ENCODE results near the gene PPP1R16B. TPM values are rescaled to one million over a fixed set of nuclear protein-coding genes. Genes with fewer than 3 reads are reported as not detected.

The PPP1R16B gene
- 0.16 TPM in 1 of 2 replicates, not detected in the other for total RNA-seq (2014; rRNA removed; shearing (Covaris generic))

- DNase-seq (ENCODE audit: low spot score), result no peak
These were observed at the start of gene PPP1R16B for GRCh38 chr20:38805502-38805957. TSS of gene PPP1R16B (plus strand) at chr20:38805697. CDS start at chr20:38835926, 30,229 bp downstream.

GRCh38 chr20:38757145-38757775, 48.2 kb upstream of the PPP1R16B start:
- DNase-seq (ENCODE audit: low spot score), result no peak

GRCh38 chr20:38759106-38759505, 46.4 kb upstream of the PPP1R16B start:
- DNase-seq (ENCODE audit: low spot score), result no peak

- DNase-seq (ENCODE audit: low spot score), result no peak
These were observed 44.5 kb upstream of the PPP1R16B start for GRCh38 chr20:38760978-38761377.

- DNase-seq (ENCODE audit: low spot score), result no peak
These were observed 43.3 kb upstream of the PPP1R16B start for GRCh38 chr20:38762174-38762573.

- no peak for DNase-seq (ENCODE audit: low spot score)
These were observed 41.9 kb upstream of the PPP1R16B start for GRCh38 chr20:38763616-38764015.

GRCh38 chr20:38764567-38765318, 40.8 kb upstream of the PPP1R16B start:
- peak; percentile 61 for DNase-seq (ENCODE audit: low spot score)

GRCh38 chr20:38766071-38766470, 39.4 kb upstream of the PPP1R16B start:
- no peak for DNase-seq (ENCODE audit: low spot score)

GRCh38 chr20:38769376-38770295, 35.9 kb upstream of the PPP1R16B start:
- DNase-seq (ENCODE audit: low spot score), result no peak

- DNase-seq (ENCODE audit: low spot score), result no peak
These were observed 35.0 kb upstream of the PPP1R16B start for GRCh38 chr20:38770546-38770945.

- DNase-seq (ENCODE audit: low spot score), result no peak
These were observed 34.5 kb upstream of the PPP1R16B start for GRCh38 chr20:38770970-38771369.

GRCh38 chr20:38771621-38772020, 33.9 kb upstream of the PPP1R16B start:
- DNase-seq (ENCODE audit: low spot score), result no peak

GRCh38 chr20:38774167-38774566, 31.3 kb upstream of the PPP1R16B start:
- DNase-seq (ENCODE audit: low spot score), result no peak

GRCh38 chr20:38776363-38776762, 29.1 kb upstream of the PPP1R16B start:
- DNase-seq (ENCODE audit: low spot score), result no peak

GRCh38 chr20:38779247-38780097, 26.0 kb upstream of the PPP1R16B start:
- DNase-seq (ENCODE audit: low spot score), result no peak

GRCh38 chr20:38782275-38782674, 23.2 kb upstream of the PPP1R16B start:
- no peak for DNase-seq (ENCODE audit: low spot score)

- DNase-seq (ENCODE audit: low spot score), result no peak
These were observed 17.6 kb upstream of the PPP1R16B start for GRCh38 chr20:38787870-38788269.

- DNase-seq (ENCODE audit: low spot score), result no peak
These were observed 15.8 kb upstream of the PPP1R16B start for GRCh38 chr20:38789503-38790199.

GRCh38 chr20:38790200-38791053, 15.1 kb upstream of the PPP1R16B start:
- DNase-seq (ENCODE audit: low spot score), result peak; percentile 44

GRCh38 chr20:38791291-38791690, 14.2 kb upstream of the PPP1R16B start:
- DNase-seq (ENCODE audit: low spot score), result no peak

Data from H4 (cell line).